Activated CD8-positive, alpha-beta memory T cell treated with anti-CD3 and anti-CD28 coated beads for 36 hours (primary cell): ENCODE results near the gene GHR. TPM values are rescaled to one million over a fixed set of nuclear protein-coding genes. Genes with fewer than 3 reads are reported as not detected.

Experiments
- CTCF ChIA-PET: fragments of 350-600 bp; sonication (Branson Sonifier 250); formaldehyde crosslinking; loops from one replicate; lab custom pipeline; 2021; ENCODE audit warnings: antibody characterized with exemption; lab: Charles Lee
- POLR2A ChIA-PET: fragments of 350-600 bp; sonication (Branson Sonifier 250); formaldehyde crosslinking; loops from one replicate; lab custom pipeline; 2021; ENCODE audit warnings: antibody characterized with exemption; lab: Charles Lee
- total RNA-seq, 2 experiments: library from RNA; stranded (reverse); gene quantifications; one replicate each; pipeline ENCODE4 v1.2.3, GENCODE V29; 2021

Gene GHR
- total RNA-seq, 2 experiments from 2014 or later: not detected

GRCh38 chr5:42624912-42625311 lies 201.7 kb downstream of the GHR start:
- POLR2A ChIA-PET: no interaction called here

GRCh38 chr5:42626462-42626861 lies 203.2 kb downstream of the GHR start:
- ChIA-PET POLR2A (no interaction called here), CTCF (no interaction called here)

More at GRCh38 chr5:42624912-42625311, 201.7 kb downstream of the GHR start:
- CTCF ChIA-PET: no interaction called here

GRCh38 chr5:42628821-42629220 lies 205.6 kb downstream of the GHR start:
- ChIA-PET POLR2A (no interaction called here), CTCF (no interaction called here)

- ChIA-PET CTCF (interaction anchor here (0.6 kb wide), 1 partner anchor 101 kb away, joined by 4 read pairs; no protein-coding TSS in a partner anchor), POLR2A (no interaction called here)
Measured at GRCh38 chr5:42629284-42629683, 206.0 kb downstream of the GHR start.

- ChIA-PET CTCF (no interaction called here), POLR2A (no interaction called here)
Measured at GRCh38 chr5:42631241-42631640, 208.0 kb downstream of the GHR start.

- ChIA-PET CTCF (no interaction called here), POLR2A (no interaction called here)
Measured at GRCh38 chr5:42632354-42632900, 209.2 kb downstream of the GHR start.

- POLR2A ChIA-PET: no interaction called here
- CTCF ChIA-PET: no interaction called here
Measured at GRCh38 chr5:42634575-42634974, 211.3 kb downstream of the GHR start.

- ChIA-PET POLR2A (no interaction called here), CTCF (no interaction called here)
Measured at GRCh38 chr5:42636425-42636824, 213.2 kb downstream of the GHR start.

- POLR2A ChIA-PET: no interaction called here
- CTCF ChIA-PET: no interaction called here
Measured at GRCh38 chr5:42636946-42637345, 213.7 kb downstream of the GHR start.

- ChIA-PET CTCF (no interaction called here), POLR2A (no interaction called here)
Measured at GRCh38 chr5:42638972-42639371, 215.7 kb downstream of the GHR start.

GRCh38 chr5:42640835-42641234 lies 217.6 kb downstream of the GHR start:
- CTCF ChIA-PET: no interaction called here
- POLR2A ChIA-PET: no interaction called here

- POLR2A ChIA-PET: no interaction called here
- CTCF ChIA-PET: no interaction called here
Measured at GRCh38 chr5:42641336-42642005, 218.2 kb downstream of the GHR start.

GRCh38 chr5:42642006-42642405 lies 218.8 kb downstream of the GHR start:
- CTCF ChIA-PET: no interaction called here

GRCh38 chr5:42643360-42643759 lies 220.1 kb downstream of the GHR start:
- CTCF ChIA-PET: no interaction called here
- POLR2A ChIA-PET: no interaction called here

More at GRCh38 chr5:42642006-42642405, 218.8 kb downstream of the GHR start:
- POLR2A ChIA-PET: no interaction called here

GRCh38 chr5:42645138-42645537 lies 221.9 kb downstream of the GHR start:
- POLR2A ChIA-PET: no interaction called here
- CTCF ChIA-PET: no interaction called here

GRCh38 chr5:42648036-42648435 lies 224.8 kb downstream of the GHR start:
- CTCF ChIA-PET: no interaction called here
- POLR2A ChIA-PET: no interaction called here

- ChIA-PET CTCF (no interaction called here), POLR2A (no interaction called here)
Measured at GRCh38 chr5:42648915-42649314, 225.7 kb downstream of the GHR start.

GRCh38 chr5:42650084-42650483 lies 226.8 kb downstream of the GHR start:
- ChIA-PET CTCF (no interaction called here), POLR2A (no interaction called here)

GRCh38 chr5:42653705-42654104 lies 230.5 kb downstream of the GHR start:
- POLR2A ChIA-PET: no interaction called here
- CTCF ChIA-PET: no interaction called here

- POLR2A ChIA-PET: no interaction called here
- CTCF ChIA-PET: no interaction called here
Measured at GRCh38 chr5:42654645-42655044, 231.4 kb downstream of the GHR start.

- ChIA-PET CTCF (no interaction called here), POLR2A (no interaction called here)
Measured at GRCh38 chr5:42655982-42656650, 232.9 kb downstream of the GHR start.
